Endometrium (tissue), 2 donors: ENCODE data around the gene WARS2.

Experiments used
- FAIRE-seq: peaks from 2 replicates; lab custom pipeline; 2012; peaks lifted over from hg19 to GRCh38; lab: Jason Lieb, UNC
- donor health status: control.
- donor health status: control.

The WARS2 gene

GRCh38 chr1:119026956-119027355 lies 113.5 kb downstream of the WARS2 start:
- no peak for FAIRE-seq

- no peak for FAIRE-seq
These were observed 124.9 kb downstream of the WARS2 start for GRCh38 chr1:119015547-119015946.

- FAIRE-seq, result no peak
These were observed 128.1 kb downstream of the WARS2 start for GRCh38 chr1:119012383-119012782.

- FAIRE-seq, result no peak
These were observed 128.7 kb downstream of the WARS2 start for GRCh38 chr1:119011706-119012105.

- FAIRE-seq, result no peak
These were observed 129.3 kb downstream of the WARS2 start for GRCh38 chr1:119011116-119011515.

- no peak for FAIRE-seq
These were observed 130.3 kb downstream of the WARS2 start for GRCh38 chr1:119010201-119010600.

- no peak for FAIRE-seq
These were observed 131.2 kb downstream of the WARS2 start for GRCh38 chr1:119009312-119009655.

GRCh38 chr1:119008483-119009311 lies 131.8 kb downstream of the WARS2 start:
- FAIRE-seq, result peak; percentile 23

GRCh38 chr1:119007670-119008482 lies 132.6 kb downstream of the WARS2 start:
- no peak for FAIRE-seq

GRCh38 chr1:119007339-119007669 lies 133.1 kb downstream of the WARS2 start:
- no peak for FAIRE-seq

- no peak for FAIRE-seq
These were observed 133.8 kb downstream of the WARS2 start for GRCh38 chr1:119006406-119007279.

- FAIRE-seq, result no peak
These were observed 134.6 kb downstream of the WARS2 start for GRCh38 chr1:119005724-119006405.

GRCh38 chr1:119004781-119005180 lies 135.7 kb downstream of the WARS2 start:
- FAIRE-seq, result no peak

GRCh38 chr1:119004129-119004527 lies 136.3 kb downstream of the WARS2 start:
- no peak for FAIRE-seq

- no peak for FAIRE-seq
These were observed 136.9 kb downstream of the WARS2 start for GRCh38 chr1:119003413-119004128.

GRCh38 chr1:119002028-119002686 lies 138.3 kb downstream of the WARS2 start:
- FAIRE-seq, result no peak

GRCh38 chr1:119001181-119002027 lies 139.0 kb downstream of the WARS2 start:
- FAIRE-seq, result no peak

GRCh38 chr1:119000371-119001180 lies 139.9 kb downstream of the WARS2 start:
- FAIRE-seq, result no peak
